NB4 (cell line): ENCODE results near the gene IFT122.

Experiments used
- CTCF ChIP-seq: IDR thresholded peaks from one replicate; pipeline ENCODE4 v1.5.1; 2012; ENCODE audit warnings: low read depth, low read length
- MAX ChIP-seq: IDR thresholded peaks from 2 replicates; pipeline ENCODE4 v1.6.1; 2011; ENCODE audit warnings: low read depth, low read length
- POLR2A ChIP-seq: IDR thresholded peaks from 2 replicates; pipeline ENCODE4 v1.6.1; 2011; ENCODE audit warnings: mild to moderate bottlenecking; ENCODE audit not compliant: insufficient read length; ENCODE audit errors: extremely low read depth

GRCh38 chr3:129532261-129532660 lies 92.2 kb downstream of the IFT122 start:
- TF ChIP-seq CTCF (no peak), POLR2A (no peak), MAX (no peak)
